HG02798 (cell line): ENCODE results near the gene KCND2.

Experiments
- ATAC-seq: cut with Tn5 transposase; IDR thresholded peaks from one replicate; pipeline ENCODE4 v1.9.1; 2021; ENCODE audit warnings: mild to moderate bottlenecking; ENCODE audit not compliant: unreplicated experiment, poor library complexity

The KCND2 gene

GRCh38 chr7:120785095-120785494 lies 512.1 kb downstream of the KCND2 start:
- ATAC-seq, result no peak

GRCh38 chr7:120792091-120792860 lies 519.3 kb downstream of the KCND2 start:
- peak; percentile 95 for ATAC-seq

- ATAC-seq, result no peak
Observed at GRCh38 chr7:120792861-120793130, 519.8 kb downstream of the KCND2 start.

GRCh38 chr7:120793213-120793936 lies 520.4 kb downstream of the KCND2 start:
- no peak for ATAC-seq

- ATAC-seq, result no peak
Observed at GRCh38 chr7:120794106-120794729, 521.2 kb downstream of the KCND2 start.

- no peak for ATAC-seq
Observed at GRCh38 chr7:120797026-120797645, 524.2 kb downstream of the KCND2 start.

GRCh38 chr7:120799147-120799546 lies 526.2 kb downstream of the KCND2 start:
- ATAC-seq, result no peak
